Gastrocnemius medialis (tissue), 4 donors: Measurements from ENCODE around the gene SFXN3.

Experiments used
- POLR2A ChIP-seq, 2 donors: fragments of 450-650 bp; IDR thresholded peaks; one replicate each; pipeline ENCODE4 v1.6.1; 2017; ENCODE audit warnings: antibody characterized with exemption in 2 of 2, mild to moderate bottlenecking in 2 of 2, moderate library complexity in 2 of 2
- TF ChIP-seq, protein P1 (sequence below), 5 experiments: fragments of 450-650 bp in 3 of 5; fragments of 200-600 bp in 2 of 5; sonication (generic) in 2 of 5; IDR thresholded peaks in 4 of 5; conservative IDR thresholded peaks in 1 of 5; 1 replicate in 4 of 5; 2 replicates in 1 of 5; pipeline ENCODE4 v1.5.1; 2016 to 2019; ENCODE audit warnings: antibody characterized with exemption in 5 of 5, mild to moderate bottlenecking in 3 of 5, moderate library complexity in 3 of 5

DNA sequence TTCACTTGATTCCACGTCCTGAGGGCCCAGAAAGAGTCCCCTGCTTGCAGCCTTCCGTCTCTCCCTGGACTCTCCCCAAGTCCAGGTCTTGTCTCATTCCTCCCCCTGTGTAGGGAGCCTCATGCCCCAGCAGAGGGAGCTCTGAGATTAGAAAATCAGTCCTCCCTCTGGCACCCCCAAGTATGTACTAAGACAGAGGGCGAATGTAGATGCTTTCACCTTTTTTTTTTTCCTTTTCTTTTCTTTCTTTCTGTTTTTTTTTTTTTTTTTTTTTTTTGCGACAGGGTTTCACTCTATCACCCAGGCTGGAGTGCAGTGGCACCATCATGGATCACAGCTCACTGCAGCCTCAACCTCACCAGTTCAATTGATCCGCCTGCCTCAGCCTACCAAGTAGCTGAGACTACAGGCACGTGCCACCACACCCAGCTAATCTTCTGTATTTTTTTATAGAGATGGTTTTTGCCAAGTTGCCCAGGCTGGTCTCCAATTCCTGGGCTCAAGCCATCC, 10.3 kb downstream of the SFXN3 start:
- TF ChIP-seq, protein P1, sequence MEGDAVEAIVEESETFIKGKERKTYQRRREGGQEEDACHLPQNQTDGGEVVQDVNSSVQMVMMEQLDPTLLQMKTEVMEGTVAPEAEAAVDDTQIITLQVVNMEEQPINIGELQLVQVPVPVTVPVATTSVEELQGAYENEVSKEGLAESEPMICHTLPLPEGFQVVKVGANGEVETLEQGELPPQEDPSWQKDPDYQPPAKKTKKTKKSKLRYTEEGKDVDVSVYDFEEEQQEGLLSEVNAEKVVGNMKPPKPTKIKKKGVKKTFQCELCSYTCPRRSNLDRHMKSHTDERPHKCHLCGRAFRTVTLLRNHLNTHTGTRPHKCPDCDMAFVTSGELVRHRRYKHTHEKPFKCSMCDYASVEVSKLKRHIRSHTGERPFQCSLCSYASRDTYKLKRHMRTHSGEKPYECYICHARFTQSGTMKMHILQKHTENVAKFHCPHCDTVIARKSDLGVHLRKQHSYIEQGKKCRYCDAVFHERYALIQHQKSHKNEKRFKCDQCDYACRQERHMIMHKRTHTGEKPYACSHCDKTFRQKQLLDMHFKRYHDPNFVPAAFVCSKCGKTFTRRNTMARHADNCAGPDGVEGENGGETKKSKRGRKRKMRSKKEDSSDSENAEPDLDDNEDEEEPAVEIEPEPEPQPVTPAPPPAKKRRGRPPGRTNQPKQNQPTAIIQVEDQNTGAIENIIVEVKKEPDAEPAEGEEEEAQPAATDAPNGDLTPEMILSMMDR (IDR thresholded peaks at IDR 0.05 in 4 of 5, conservative IDR thresholded peaks at IDR 0.05 in 1 of 5) = peak; percentile 74 to 87 (median 80)
- TF ChIP-seq POLR2A (IDR thresholded peaks at IDR 0.05) = no peak
